Activated CD8-positive, alpha-beta memory T cell treated with anti-CD3 and anti-CD28 coated beads, Interleukin-2, amount 50 U/mL, for 1 hour (primary cell): ENCODE data around the gene PHF2.

ENCODE experiments used
- DNase-seq: peaks from one replicate; pipeline ENCODE4 v3.0.0-alpha.2; 2020; ENCODE audit errors: extremely low read depth

The PHF2 gene

DNA sequence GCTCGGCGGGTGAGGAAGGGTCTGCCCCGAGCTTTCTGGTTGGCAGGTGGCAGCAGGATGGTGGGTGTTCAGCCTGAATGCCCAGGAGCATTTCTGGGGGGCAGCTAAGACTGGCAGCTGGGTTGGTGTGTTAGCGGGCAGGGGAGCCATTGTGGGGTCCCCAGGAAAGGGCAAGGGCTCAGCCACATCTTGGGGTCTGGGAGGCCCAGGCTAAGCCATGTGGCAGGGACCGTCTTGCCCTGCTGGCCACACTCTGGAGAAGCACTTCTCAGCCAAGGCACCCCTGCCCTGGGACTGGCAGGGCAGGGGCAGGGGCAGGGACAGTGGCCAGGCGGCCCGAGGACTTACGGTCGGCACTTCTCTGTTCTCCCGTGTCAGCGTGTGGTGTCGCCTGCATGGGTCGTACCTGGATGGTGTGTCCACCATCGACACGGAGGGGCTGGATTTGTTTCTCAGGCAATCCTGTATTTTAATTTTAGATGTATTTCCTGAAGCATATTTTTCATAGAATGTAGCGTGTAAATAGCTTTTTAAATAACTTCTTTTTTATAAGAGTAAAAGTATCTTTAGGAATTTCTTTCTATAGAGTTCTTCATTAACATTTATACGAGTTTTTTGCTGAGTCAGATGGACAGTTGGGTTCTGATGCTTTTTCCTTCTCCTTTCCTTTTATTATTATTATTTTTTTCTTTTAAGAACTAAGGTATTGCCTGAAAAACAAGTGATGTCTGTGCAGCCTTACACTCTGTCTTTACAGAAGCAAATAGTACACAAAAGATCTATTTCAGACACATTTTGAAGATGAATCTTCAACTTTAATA lies 102.0 kb downstream of the PHF2 start:
- DNase-seq = no peak

DNA sequence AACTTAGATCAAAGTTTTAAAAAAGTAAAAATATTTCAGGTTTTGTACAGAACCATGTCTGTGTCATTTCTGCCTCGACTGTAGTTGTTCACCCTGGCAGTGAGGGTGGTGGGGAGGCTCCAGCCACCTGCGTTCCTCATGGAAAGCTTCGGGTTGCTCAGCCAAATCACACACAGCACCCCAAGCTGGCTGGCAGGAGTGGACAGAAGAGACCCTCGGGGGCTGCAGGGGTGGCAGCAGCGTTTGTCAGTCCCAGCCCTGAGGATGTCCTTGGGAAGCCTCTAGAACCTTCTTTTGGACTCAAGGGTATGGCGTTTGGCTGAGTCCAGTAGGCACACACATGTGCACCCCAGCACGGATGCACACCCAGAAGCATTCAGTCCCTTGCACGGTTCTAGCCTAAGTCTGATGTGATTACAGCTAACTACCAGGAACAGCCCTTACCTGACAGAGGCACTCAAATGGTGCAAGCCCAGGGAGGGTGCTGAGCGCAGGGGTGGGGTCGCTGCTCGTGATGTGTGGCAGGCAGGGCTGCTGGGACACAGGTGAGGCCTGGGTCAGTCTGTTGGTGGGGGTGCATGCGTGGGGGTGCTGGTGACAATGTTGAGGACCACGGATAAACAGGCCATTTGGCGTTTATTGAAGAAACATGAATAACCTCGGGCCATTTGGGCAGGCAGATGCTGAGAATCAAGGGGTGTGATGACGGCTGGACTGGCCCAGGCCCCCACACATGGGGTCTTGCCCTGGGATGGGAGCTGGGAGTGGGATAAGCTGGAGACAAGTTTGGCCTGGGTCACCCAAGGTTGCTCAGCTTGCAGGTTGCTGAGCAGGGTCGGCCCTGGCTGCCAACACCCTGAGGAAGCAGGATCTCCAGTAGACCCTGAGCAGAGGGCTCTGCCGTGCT lies 103.4 kb downstream of the PHF2 start:
- DNase-seq = no peak

DNA sequence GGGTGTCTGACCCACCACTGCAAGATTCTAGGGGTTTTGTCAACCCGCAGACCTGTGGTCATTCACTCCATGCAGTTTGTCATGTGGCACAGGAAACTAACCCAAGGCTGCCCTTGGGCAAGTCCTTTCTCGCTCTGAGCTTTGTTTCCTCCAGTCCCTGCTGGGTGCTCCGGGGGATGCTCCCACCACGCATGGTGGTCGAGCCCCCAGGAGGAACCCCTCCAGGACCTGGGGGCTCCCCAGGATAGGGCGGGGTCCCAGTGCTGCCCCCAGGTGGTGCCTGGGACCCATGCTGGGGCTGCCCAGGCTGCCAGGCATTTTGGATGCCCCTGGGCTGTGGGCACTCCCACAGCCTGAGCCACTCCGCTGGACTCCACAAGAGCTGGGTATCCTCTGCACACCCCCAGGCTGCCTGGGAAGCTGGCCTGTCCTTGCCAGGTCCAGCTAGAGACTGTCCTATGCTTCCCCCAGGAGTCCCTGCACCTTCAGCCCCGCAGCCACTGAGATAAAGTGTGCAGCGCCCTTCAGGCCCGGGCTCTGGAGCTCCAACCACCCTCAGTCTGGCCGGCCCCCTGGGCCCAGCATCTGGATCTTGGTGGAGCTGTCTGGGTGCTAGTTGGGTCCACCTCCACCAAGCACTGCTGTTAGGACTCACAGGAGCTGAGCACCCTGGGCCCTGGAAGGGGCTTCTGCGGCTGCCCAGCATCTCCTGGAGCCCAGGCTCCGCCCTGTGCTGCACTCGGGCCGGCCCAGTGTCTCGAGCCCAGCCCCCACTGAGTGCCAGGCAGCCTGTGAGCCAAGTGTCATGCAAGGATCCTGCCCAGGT lies 104.3 kb downstream of the PHF2 start:
- no peak for DNase-seq

DNA sequence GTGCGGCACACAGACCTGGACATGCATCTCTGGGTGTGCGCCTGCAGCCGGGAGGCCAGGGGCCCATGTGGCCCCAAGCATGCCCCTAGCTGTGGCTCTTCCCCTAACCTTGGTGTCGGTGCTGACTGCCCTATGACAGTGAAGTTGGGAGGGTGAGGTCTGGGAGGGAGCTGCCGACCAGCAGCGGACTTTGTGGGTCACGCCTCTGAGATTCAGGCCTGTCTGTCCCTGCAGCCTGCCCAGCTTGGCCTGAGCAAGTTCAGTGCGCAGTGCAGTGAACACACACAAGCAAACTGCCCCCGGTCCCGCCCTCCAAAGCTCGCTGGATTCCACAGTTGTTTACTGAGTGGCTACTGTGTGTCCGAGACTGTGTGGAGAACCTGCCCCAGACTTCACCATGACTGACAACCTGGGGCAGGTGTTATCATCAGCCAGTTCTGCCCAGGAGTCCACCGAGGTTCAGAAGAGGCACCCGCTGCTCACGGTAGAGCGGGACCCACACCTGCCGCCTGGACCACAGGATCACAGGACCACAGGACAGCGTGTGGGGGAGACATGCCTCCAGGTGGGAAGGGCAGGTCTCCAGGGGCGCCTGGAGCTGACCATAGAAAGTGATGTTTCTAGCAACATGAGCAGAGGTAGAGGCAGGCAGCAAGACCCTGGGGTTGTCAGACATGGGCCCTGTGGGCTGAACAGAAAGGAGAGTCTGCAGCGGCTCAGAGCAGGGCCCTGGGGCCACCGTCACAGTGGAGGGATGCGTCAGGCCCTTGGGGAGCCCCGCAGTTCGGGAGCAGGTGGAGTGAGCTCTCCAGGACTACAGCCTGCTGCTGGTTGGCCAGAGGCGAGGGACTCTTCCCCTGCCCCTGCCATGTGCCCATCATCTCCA lies 105.1 kb downstream of the PHF2 start:
- DNase-seq = no peak

DNA sequence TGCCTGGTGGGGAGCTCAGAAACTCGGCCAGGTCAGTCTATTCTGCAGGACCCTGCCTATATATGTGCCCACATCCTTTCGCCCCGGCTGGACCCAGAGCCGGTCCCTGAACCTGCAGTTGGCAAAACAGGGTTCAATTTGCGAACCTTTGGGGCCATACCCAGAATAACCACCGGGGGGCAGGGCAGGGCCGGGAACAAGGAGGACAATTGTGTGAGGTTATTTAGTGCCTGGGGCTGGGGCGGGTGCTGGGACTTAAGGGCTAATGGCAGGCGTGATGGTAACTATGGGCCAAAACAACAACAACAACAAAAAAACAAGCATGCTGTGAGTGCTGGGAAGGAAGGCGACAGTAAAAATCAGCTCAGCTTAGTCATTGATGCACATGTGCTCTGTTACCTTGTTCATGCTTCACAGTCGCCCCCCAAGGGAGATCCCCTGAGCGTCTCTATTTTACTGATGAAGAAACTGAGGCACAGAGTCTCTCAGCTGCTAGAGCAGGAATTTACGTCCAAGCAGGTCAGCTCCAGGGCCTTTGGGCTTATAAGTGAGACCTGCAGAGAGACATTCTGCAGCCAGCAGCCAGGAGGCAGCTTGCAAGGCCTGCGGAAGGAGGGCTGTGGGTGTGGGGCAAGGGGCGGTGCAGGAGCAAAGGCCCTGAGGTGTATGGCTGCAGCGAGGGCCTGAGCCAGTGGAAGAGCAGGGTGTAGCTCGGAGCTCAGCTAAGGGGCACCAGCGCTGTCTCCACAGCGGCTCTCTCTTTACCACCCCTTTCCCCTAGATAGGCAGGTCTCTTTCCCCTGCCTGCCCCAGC lies 106.0 kb downstream of the PHF2 start:
- DNase-seq = no peak

DNA sequence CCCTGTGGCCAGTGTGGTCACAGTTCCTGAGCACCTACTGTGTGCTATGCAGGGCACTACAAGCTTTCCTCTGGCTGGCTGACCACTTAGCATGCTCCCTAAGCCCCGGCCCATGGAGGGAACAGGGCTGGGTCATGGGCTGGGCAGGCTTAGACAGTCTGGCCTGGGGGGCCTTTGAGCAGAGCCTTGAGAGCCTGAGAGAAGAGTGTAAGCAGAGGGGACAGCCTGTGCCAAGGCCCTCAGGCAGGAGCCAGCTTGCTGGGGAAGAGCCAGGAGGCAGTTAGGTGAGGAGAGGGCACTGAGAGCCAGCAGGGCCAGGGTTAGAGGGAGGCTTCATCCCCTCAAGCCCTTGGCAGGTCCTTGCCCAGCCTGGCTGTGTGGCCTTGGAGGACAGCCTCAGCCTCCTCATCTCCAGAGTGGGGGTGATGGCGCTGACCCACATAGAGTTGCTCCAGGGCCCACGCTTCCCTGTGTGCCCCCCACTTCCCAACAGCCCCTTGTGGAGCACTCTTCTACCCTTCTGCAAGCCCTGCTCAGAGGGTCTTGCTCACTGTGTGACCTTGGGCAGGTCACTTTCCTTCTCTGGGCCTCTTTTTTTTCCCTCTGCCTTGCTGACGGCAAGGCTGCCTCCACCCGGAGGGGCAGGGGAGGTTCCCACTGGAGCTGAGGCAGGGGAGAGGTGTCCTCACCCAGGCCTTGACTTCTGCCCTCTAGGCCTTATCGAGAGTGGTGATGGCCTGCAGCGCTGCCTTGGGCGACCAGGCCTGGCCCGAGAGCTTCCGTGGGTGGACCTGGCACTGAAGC lies 107.1 kb downstream of the PHF2 start:
- DNase-seq = no peak

DNA sequence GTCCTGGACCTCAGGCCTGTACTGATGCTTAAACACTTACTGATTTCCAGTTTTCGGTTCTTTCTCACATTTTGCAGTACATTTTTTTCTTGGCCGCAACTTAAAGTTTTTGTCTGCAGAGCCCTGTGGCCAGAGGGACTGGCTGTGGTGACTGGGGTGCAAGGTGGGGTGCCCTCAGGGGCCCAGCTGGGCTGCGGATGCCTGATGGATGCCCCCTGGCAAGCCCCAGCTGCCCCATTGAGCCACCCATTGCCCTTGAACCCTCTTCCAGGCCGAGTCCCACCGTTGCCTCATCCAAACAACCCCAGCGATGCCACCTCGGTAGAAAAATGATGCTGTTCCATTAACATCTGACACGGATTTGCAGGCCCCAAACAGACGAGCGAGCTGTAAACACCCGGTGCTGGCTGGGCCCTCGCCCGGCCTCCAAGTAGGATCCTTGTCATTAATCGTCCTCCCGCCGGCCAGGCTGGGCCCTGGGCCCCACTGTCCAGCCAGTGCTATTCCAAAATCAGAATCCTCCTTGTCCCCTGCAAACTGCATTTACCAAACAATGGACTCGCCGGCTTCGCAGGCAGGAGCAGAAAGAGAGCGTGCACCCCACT lies 107.9 kb downstream of the PHF2 start:
- no peak for DNase-seq

DNA sequence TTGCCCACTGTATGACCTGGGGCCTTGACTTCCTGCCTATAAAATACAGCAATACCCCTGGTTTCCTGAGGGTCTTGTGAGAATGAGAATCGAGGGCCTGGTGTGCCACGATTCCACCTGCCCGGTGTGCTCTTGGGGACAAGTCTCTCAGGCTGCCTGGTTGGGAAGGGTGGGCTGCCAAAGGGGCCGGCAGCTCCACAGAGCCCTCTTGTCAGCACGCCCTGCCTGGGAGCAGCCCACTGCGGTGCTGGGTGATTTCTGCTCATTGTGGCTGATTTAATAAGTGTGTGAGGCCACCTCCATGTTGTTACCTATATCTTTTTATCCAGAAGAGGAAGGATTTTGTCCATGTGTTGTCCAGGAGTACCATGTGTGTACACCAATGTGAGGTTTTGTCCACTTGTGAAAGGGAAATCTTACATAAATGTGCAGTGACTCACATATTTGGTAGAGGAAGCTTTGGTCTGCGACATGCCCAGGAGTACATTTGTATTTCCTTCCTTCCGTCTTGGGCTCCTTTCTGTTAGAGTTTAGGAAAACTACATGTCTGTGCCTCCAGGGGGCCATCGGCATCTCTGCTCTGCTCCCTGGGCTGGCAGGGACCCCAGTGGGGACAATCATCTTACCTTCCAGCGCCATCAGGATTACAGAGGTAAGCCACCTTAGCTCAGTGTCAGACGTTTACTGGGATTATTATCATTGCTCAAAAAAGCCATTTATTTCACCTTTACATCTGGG lies 108.6 kb downstream of the PHF2 start:
- DNase-seq = no peak

DNA sequence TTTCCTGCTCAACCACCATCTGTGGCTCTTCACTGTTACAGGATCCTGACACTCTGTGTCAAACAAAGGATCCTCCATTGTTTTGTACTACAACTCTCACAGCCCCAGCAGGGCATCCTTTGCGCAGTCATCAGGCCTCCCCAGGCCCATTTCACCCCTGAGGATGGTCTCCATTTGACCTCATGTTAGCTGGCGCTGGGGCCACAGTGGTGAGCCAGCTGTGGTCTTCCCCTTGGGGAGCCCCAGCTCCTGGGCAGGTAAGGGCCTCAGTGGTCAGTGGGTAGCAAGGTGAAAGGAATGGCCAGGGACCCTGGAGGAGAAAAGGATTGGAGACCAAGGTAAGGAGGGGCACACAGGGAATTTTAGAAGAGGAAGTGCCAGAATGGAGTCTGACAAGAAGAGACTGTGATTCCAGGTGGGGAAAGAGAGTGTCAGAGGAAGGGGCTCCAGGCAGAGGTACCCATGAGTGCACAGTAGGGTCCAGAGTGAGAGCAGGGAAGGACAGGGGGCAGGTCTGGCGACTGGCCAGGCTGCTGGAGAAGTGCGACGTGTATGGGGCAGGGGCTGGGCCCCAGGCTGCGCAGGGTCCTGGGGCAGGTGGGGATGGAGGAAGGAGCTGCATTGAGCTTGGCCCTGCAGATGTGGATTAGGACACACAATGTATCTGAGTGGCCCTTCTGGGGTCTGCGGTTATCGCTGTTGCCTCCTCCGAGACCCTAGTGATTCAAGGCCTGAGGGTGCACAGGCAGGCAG lies 109.9 kb downstream of the PHF2 start:
- no peak for DNase-seq

DNA sequence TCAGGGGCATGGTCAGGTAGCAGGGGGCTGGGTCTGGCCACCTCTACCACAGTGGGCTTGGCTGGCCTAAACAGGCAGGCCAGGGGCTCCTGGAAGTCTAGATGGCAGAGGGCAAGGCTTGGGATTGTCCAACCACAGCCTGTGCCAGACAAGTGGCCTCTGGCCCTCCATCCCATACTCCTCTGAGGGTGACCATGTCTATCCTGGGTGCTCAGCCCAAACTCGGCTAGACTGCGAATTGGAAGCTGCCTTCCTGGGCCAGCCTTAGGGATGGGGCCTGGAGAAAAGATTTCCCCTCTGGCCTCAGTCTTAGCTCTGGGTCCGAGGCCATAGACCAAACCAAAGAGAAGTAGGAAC lies 110.5 kb downstream of the PHF2 start:
- no peak for DNase-seq

DNA sequence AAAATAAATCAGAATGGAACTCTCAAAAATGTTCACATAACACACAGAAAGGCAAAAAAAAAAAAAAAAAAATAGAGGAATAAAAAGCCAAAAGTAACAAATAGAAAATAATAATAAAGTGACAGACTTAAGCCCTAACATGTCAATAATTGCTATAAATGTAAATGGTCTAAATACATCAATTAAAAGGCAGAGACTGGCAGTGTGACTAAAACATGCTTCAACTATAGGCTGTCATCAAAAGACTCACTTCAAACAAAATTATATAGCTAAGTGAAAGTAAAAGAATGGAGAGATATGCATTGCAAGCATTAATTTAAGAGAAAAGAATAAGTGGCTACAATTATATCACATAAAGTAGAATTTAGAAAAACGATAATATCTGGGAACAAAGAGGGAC lies 114.2 kb downstream of the PHF2 start:
- DNase-seq = no peak

DNA sequence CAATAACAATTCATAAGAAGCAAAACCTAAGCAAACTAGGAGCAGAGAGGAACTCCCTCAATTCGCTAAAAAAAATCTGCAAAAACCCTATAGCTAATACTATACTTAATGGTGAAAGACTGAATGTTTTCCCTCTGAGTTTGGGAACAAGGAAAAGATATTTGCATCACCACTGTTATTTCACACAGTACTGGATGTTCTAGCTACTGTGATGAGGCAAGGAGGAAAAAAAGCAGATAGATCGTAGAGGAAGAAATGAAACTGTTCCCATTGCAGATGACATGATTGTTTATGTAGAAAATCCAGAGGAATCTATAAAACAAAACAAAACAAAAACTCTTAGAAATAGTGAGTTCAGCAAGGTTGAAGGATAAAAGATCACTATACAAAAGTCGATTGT lies 116.7 kb downstream of the PHF2 start:
- no peak for DNase-seq

DNA sequence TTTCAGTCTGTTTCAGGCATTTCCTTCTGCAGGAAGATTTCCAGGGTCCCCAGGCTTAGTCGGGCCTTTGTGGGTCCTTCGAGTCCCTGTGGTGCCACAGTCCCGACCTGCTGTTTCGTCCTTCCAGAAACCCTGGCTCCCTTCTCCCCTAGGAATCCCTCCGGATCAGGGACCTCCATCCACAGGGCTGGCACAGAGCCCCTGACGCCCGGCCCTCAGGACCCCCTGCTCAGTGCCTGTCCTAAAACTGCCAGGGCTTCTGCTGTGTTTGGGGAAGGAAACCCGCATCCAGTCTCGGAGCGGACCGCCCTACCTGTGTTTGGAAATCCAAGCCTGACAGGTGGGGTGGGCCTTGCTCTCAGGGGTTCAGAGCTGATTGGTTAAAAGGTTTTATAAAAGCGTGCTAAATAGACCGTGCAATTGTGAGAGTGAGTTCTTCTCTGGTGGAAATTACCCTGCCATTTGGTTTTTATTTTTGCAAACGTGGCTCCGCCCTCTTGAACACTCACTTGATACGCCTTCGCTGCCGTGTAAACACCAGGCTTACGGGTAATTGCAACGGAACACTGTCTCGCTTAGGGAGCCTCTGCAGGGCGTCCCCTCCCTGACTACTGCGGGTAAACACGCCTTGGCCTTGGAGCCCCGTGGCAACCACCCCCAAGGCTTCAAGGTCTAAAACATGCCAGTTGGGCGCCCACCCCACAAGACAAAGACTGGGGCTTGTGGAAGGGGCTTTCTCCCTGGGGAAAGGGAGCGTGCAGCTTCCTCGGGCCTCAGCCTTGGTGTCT lies 121.2 kb downstream of the PHF2 start:
- no peak for DNase-seq

DNA sequence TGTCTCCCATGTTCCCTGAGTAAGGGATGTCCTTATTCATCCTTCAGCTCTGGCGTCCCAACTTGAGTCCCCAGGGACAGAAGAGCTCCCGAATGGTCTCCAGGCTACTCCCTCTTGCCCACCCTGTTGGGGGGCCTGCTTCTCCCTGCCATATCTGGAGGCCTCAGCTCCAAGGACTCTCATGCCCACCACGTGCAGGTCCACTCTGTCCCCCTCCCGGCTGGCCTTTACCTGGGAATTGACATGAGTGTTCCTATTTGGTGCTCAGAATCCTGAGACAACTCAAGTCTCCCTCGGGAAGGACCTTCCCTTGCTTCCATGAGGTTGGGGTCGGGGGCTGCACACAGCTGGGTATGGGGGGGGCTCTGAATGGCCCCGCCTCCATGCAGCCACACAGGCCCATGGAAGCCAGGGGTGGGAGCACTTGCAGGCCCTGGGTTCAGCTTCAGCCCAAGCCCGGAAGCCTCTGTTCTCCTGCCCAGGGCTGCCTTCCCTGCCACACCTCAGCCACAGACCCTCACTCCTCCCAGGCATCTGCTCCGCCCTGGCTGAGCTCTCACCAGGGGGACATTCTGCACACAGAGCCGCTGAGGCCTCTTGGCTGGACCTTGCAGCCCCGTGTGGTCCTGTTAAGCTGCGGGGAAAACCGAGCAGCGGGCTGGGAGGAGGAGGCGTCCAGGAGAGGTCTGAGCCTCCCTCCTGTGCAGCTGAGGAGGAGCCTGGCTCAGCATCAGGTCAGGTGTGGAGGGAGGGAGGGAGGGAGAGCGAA lies 121.9 kb downstream of the PHF2 start:
- DNase-seq = no peak

DNA sequence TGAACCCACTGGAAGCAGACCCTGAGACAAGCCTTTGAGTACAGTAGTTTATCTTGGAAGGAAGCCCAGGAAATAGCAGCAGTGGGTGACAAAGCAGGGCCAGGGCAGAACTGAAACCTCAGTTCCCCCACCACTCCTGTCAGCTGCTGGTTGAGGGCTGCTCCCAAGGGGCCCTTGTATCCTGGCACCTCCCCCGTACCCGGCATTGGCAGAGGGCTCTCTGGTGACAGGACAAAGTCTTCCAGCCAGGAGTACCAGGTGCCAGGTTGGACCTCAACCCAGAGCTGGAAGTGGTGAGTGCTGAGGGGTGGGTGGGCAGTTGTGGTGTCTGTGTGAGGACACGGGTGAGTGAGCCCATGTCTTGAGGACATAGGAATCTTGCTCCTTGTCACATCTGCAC lies 123.3 kb downstream of the PHF2 start:
- no peak for DNase-seq
